PC-3 (cell line): ENCODE measurements around the gene ARL10. TPM values are rescaled to one million over a fixed set of nuclear protein-coding genes. Genes with fewer than 3 reads are reported as not detected.
A peak's percentile ranks its signal among the peaks of the same experiment; 100 is the strongest.

Source experiments
- ATAC-seq: fragments of 200-7000 bp; cut with Tn5 transposase; 2 replicates; pipeline ENCODE4 v1.9.1; 2020; ENCODE audit warnings: mild to moderate bottlenecking, moderate library complexity
- BruUV-seq: library from RNA; stranded (reverse); fragments of 400-500 nt; replicated peaks from 2 replicates; lab custom pipeline; 2021; lab: Mats Ljungman, UMichigan
- CTCF ChIA-PET: fragments of 300-600 bp; sonication (Branson Sonifier 250); formaldehyde crosslinking; loops from one replicate; lab custom pipeline; 2022; ENCODE audit warnings: antibody characterized with exemption; lab: Charles Lee
- POLR2A ChIA-PET: fragments of 300-600 bp; sonication (Branson Sonifier 250); formaldehyde crosslinking; loops from one replicate; lab custom pipeline; 2022; ENCODE audit warnings: antibody characterized with exemption; ENCODE audit not compliant: unreplicated experiment; lab: Charles Lee
- DNase-seq: peaks from one replicate; pipeline ENCODE4 v3.0.0-alpha.2; 2015
- H2AFZ ChIP-seq: fragments of 300-600 bp; sonication (generic); 2 replicates; pipeline ENCODE4 v1.6.0; 2016; ENCODE audit warnings: antibody characterized with exemption, low read length
- H3F3A ChIP-seq: fragments of 300-600 bp; sonication (generic); one replicate; pipeline ENCODE4 v1.6.0; 2017; ENCODE audit warnings: antibody characterized with exemption, low read length, control low read depth, mild to moderate bottlenecking; ENCODE audit not compliant: unreplicated experiment
- H3K27ac ChIP-seq: fragments of 300-600 bp; sonication (generic); 2 replicates; pipeline ENCODE4 v1.5.1; 2016; ENCODE audit warnings: mild to moderate bottlenecking, low read length
- H3K27me3 ChIP-seq: fragments of 300-600 bp; sonication (generic); 2 replicates; pipeline ENCODE4 v1.6.1; 2016; ENCODE audit warnings: low read length, mixed read lengths
- H3K36me3 ChIP-seq: fragments of 300-600 bp; sonication (generic); 2 replicates; pipeline ENCODE4 v1.6.1; 2016; ENCODE audit warnings: low read depth, mixed run types, low read length, mixed read lengths
- H3K4me1 ChIP-seq: fragments of 300-600 bp; sonication (generic); 2 replicates; pipeline ENCODE4 v1.5.1; 2016; ENCODE audit warnings: low read length; ENCODE audit not compliant: insufficient read depth
- H3K4me2 ChIP-seq: fragments of 300-600 bp; sonication (generic); 2 replicates; pipeline ENCODE4 v1.6.0; 2016; ENCODE audit warnings: low read length
- H3K4me3 ChIP-seq: fragments of 300-600 bp; sonication (generic); 2 replicates; pipeline ENCODE4 v1.5.1; 2016; ENCODE audit warnings: mild to moderate bottlenecking, low read length, mixed read lengths
- H3K79me2 ChIP-seq: fragments of 300-600 bp; sonication (generic); 2 replicates; pipeline ENCODE4 v1.6.1; 2017; ENCODE audit warnings: low read length, mixed read lengths
- H3K9ac ChIP-seq: fragments of 300-600 bp; sonication (generic); 2 replicates; pipeline ENCODE4 v1.6.0; 2016; ENCODE audit warnings: mild to moderate bottlenecking, low read length
- H3K9me2 ChIP-seq: fragments of 300-600 bp; sonication (generic); replicated peaks from 2 replicates; pipeline ENCODE4 v1.6.1; 2016; ENCODE audit warnings: mixed run types, low read length, mixed read lengths
- H3K9me3 ChIP-seq: fragments of 300-600 bp; sonication (generic); 2 replicates; pipeline ENCODE4 v1.6.1; 2016; ENCODE audit warnings: low read length, mixed read lengths
- H4K20me1 ChIP-seq: fragments of 300-600 bp; sonication (generic); 2 replicates; pipeline ENCODE4 v1.6.1; 2016; ENCODE audit warnings: low read length, mixed read lengths
- CTCF ChIP-seq: fragments of 300-600 bp; sonication (generic); conservative IDR thresholded peaks from 2 replicates; pipeline ENCODE4 v1.5.1; 2017; ENCODE audit warnings: antibody characterized with exemption, low read depth, mild to moderate bottlenecking, low read length
- EZH2 ChIP-seq: fragments of 300-600 bp; sonication (generic); IDR thresholded peaks from one replicate; pipeline ENCODE4 v1.6.1; 2017; ENCODE audit warnings: antibody characterized with exemption, mild to moderate bottlenecking, low read length; ENCODE audit not compliant: unreplicated experiment
- EZH2phosphoT487 ChIP-seq: fragments of 300-600 bp; sonication (generic); IDR thresholded peaks from 2 replicates; pipeline ENCODE4 v1.6.1; 2018; ENCODE audit warnings: mild to moderate bottlenecking, antibody characterized with exemption, low read length, borderline replicate concordance
- intact Hi-C: fragments of 100-400 bp; cut with micrococcal nuclease; formaldehyde crosslinking; loops from 2 replicates; pipeline ENCODE4 v1.9.0; 2023
- total RNA-seq: library from RNA; depleted of rRNA; stranded (reverse); fragments of >200 nt; gene quantifications from 2 replicates; pipeline ENCODE4 v1.2.3, GENCODE V29; 2014

ARL10 gene
- total RNA-seq, 1 experiment from 2014 or later = 0.15 TPM

- CTCF ChIA-PET = no interaction called here
- Histone ChIP-seq H4K20me1 (peaks cover 5% of the 10 kb centered on the region; the same call in 1 of the 2 replicates), H3K9me3 (no peaks in the 10 kb centered on the region), H3K4me3 (no peak overlapping the region), H3F3A (no peaks in the 10 kb centered on the region), H3K4me1 (no peaks in the 10 kb centered on the region), H3K27ac (no peak overlapping the region), H3K9me2 (no peaks in the 10 kb centered on the region), H3K27me3 (no peaks in the 10 kb centered on the region), H2AFZ (no peak overlapping the region), H3K4me2 (no peak overlapping the region), H3K36me3 (peaks cover 35% of the 10 kb centered on the region), H3K9ac (no peak overlapping the region), H3K79me2 (peaks cover 10% of the 10 kb centered on the region)
- no peak for ATAC-seq
- no peak for DNase-seq
- intact Hi-C loops = no loop called here
- POLR2A ChIA-PET = interaction anchor here (0.7 kb wide), 1 partner anchor 9 kb away, joined by 4 read pairs; no protein-coding TSS in a partner anchor
- no TSS peak for BruUV-seq
- TF ChIP-seq CTCF = no peak
- no peak for TF ChIP-seq EZH2phosphoT487
- TF ChIP-seq EZH2 = no peak
Measured at GRCh38 chr5:176379881-176380280, 14.6 kb downstream of the ARL10 start.

GRCh38 chr5:176381423-176381822 is 16.1 kb downstream of the ARL10 start:
- ChIA-PET POLR2A (no interaction called here), CTCF (no interaction called here)
- Histone ChIP-seq H3K4me1 (peaks cover 4% of the 10 kb centered on the region; the same call in 1 of the 2 replicates), H4K20me1 (peaks cover 19% of the 10 kb centered on the region), H3K27me3 (no peaks in the 10 kb centered on the region), H3K36me3 (peaks cover 50% of the 10 kb centered on the region), H3K4me2 (no peak overlapping the region), H3K27ac (no peak overlapping the region), H3F3A (no peaks in the 10 kb centered on the region), H3K79me2 (peaks cover 25% of the 10 kb centered on the region), H3K9me2 (no peaks in the 10 kb centered on the region), H3K9ac (no peak overlapping the region), H3K9me3 (no peaks in the 10 kb centered on the region), H2AFZ (no peak overlapping the region), H3K4me3 (no peak overlapping the region)
- TF ChIP-seq EZH2 (no peak), CTCF (no peak), EZH2phosphoT487 (no peak)
- no TSS peak for BruUV-seq
- intact Hi-C loops = no loop called here
- ATAC-seq = no peak
- DNase-seq = no peak

- ChIA-PET CTCF (no interaction called here), POLR2A (no interaction called here)
- no peaks in the 10 kb centered on the region for H3K27me3 ChIP-seq
- H3K9me3 ChIP-seq = no peaks in the 10 kb centered on the region
- peaks cover 9% of the 10 kb centered on the region for H3K4me1 ChIP-seq
- intact Hi-C loops = no loop called here
- peaks cover 31% of the 10 kb centered on the region for H3K79me2 ChIP-seq
- DNase-seq (no peak), ATAC-seq (0 out of 2 replicates have a peak, but pooled peaks have one; percentile 18)
- peaks cover 54% of the 10 kb centered on the region for H3K36me3 ChIP-seq
- no peak overlapping the region for H2AFZ ChIP-seq
- no peak overlapping the region for H3K9ac ChIP-seq
- no peaks in the 10 kb centered on the region for H3K9me2 ChIP-seq
- H4K20me1 ChIP-seq = peaks cover 23% of the 10 kb centered on the region
- no peak overlapping the region for H3K4me3 ChIP-seq
- H3F3A ChIP-seq = no peaks in the 10 kb centered on the region
- no peak for TF ChIP-seq CTCF
- TF ChIP-seq EZH2 = no peak
- no peak for TF ChIP-seq EZH2phosphoT487
- no peak overlapping the region for H3K4me2 ChIP-seq
- no peak overlapping the region for H3K27ac ChIP-seq
- BruUV-seq = no TSS peak
Measured at GRCh38 chr5:176381979-176382378, 16.7 kb downstream of the ARL10 start.
